Esophagus muscularis mucosa (tissue), 4 donors: ENCODE data around the gene NUP214. TPM values are rescaled to one million over a fixed set of nuclear protein-coding genes. Genes with fewer than 3 reads are reported as not detected.

Experiments used
- DNase-seq: peaks from one replicate; pipeline ENCODE4 v3.0.0-alpha.2; 2017; ENCODE audit errors: extremely low spot score
- H3K27ac ChIP-seq, 4 donors: fragments of 200-600 bp; sonication (generic); replicated peaks in 1 of 4; 1 replicate in 3 of 4; 2 replicates in 1 of 4; pipeline ENCODE4 v1.5.1; 2016 to 2019; ENCODE audit warnings: mild to moderate bottlenecking in 1 of 4
- H3K27me3 ChIP-seq, 4 donors: fragments of 200-600 bp; sonication (generic); one replicate each; pipeline versions ENCODE4 v1.5.1 to v1.6.0; 2016 to 2019
- H3K36me3 ChIP-seq, 4 donors: fragments of 200-600 bp; sonication (generic); one replicate each; pipeline ENCODE4 v1.5.1; 2016 to 2019
- H3K4me1 ChIP-seq, 4 donors: fragments of 200-600 bp; sonication (generic); one replicate each; pipeline ENCODE4 v1.5.1; 2016 to 2019
- H3K4me3 ChIP-seq, 4 donors: fragments of 200-600 bp; sonication (generic); 1 replicate in 2 of 4; 2 replicates in 2 of 4; pipeline ENCODE4 v1.5.1; 2016 to 2019; ENCODE audit warnings: mild to moderate bottlenecking in 4 of 4, moderate library complexity in 1 of 4
- H3K9me3 ChIP-seq, 4 donors: fragments of 200-600 bp; sonication (generic); 1 replicate in 3 of 4; 2 replicates in 1 of 4; pipeline ENCODE4 v1.5.1; 2016 to 2019
- CTCF ChIP-seq, 3 experiments: fragments of 200-600 bp in 2 of 3; fragments of 450-650 bp in 1 of 3; sonication (generic) in 2 of 3; IDR thresholded peaks; one replicate each; pipeline ENCODE4 v1.5.1; 2017 to 2019; ENCODE audit warnings: antibody characterized with exemption in 3 of 3, mild to moderate bottlenecking in 2 of 3, moderate library complexity in 1 of 3
- EP300 ChIP-seq: sonication (generic); formaldehyde crosslinking; IDR thresholded peaks from one replicate; pipeline ENCODE4 v1.6.1; 2017; ENCODE audit warnings: antibody characterized with exemption
- POLR2A ChIP-seq: fragments of 450-650 bp; IDR thresholded peaks from one replicate; pipeline ENCODE4 v1.6.1; 2017; ENCODE audit warnings: antibody characterized with exemption, moderate library complexity, mild to moderate bottlenecking, low read depth
- POLR2AphosphoS5 ChIP-seq, 2 donors: sonication (generic); formaldehyde crosslinking; IDR thresholded peaks; one replicate each; pipeline ENCODE4 v1.6.1; 2017; ENCODE audit warnings: antibody characterized with exemption in 2 of 2
- WGBS: methylation state at CpG from one replicate; pipeline ENCODE4 v1.1.5; 2018; 5-methylcytosine and 5-hydroxymethylcytosine counted together
- intact Hi-C: fragments of 100-400 bp; cut with DNase I; formaldehyde crosslinking; loops from one replicate; pipeline ENCODE4 v1.15.1; 2023
- total RNA-seq, 4 donors: library from RNA; depleted of rRNA; stranded (reverse); fragments of >200 nt; gene quantifications; one replicate each; pipeline versions ENCODE4 v1.1.0 to v1.2.1, GENCODE V29; 2016

NUP214 gene
- total RNA-seq, 4 donors from 2014 or later: 26.4 to 36.2 (median 28.7) TPM

- intact Hi-C loops: no loop called here
- no peak for DNase-seq
- Histone ChIP-seq H3K4me3 (no peak overlapping the region), H3K27ac (no peak overlapping the region), H3K36me3 (peaks cover 63 to 97% (median 84%) of the 10 kb centered on the region in 4 donors), H3K4me1 (no peaks in the 10 kb centered on the region), H3K9me3 (no peaks in the 10 kb centered on the region), H3K27me3 (no peaks in the 10 kb centered on the region)
- 88% methylated on average over 15 of the region's 15 CpGs for WGBS
- TF ChIP-seq POLR2AphosphoS5 (IDR thresholded peaks at IDR 0.05) (no peak), CTCF (IDR thresholded peaks at IDR 0.05) (no peak)
These were observed 72.8 kb downstream of the NUP214 start for GRCh38 chr9:131198041-131198715.

GRCh38 chr9:131201856-131202255 lies 76.5 kb downstream of the NUP214 start:
- H3K36me3 ChIP-seq: peaks cover 62 to 100% (median 84%) of the 10 kb centered on the region in 4 donors
- no peaks in the 10 kb centered on the region for H3K4me1 ChIP-seq
- no peak for DNase-seq
- TF ChIP-seq POLR2AphosphoS5 (IDR thresholded peaks at IDR 0.05) (no peak), EP300 (no peak), CTCF (IDR thresholded peaks at IDR 0.05) (no peak), POLR2A (no peak)
- intact Hi-C loops: no loop called here
- no peaks in the 10 kb centered on the region for H3K9me3 ChIP-seq
- H3K4me3 ChIP-seq: no peak overlapping the region
- H3K27me3 ChIP-seq: no peaks in the 10 kb centered on the region
- 100% methylated on average over 3 of the region's 3 CpGs for WGBS
- H3K27ac ChIP-seq: no peak overlapping the region

GRCh38 chr9:131203431-131204218 lies 78.2 kb downstream of the NUP214 start:
- DNase-seq: no peak
- no peaks in the 10 kb centered on the region for H3K27me3 ChIP-seq
- 87% methylated on average over 4 of the region's 4 CpGs for WGBS
- peaks cover 51 to 99% (median 77%) of the 10 kb centered on the region in 4 donors for H3K36me3 ChIP-seq
- intact Hi-C loops: no loop called here
- no peak overlapping the region for H3K4me3 ChIP-seq
- H3K9me3 ChIP-seq: no peaks in the 10 kb centered on the region
- no peak for TF ChIP-seq EP300
- no peak for TF ChIP-seq POLR2A
- no peak for TF ChIP-seq POLR2AphosphoS5 (IDR thresholded peaks at IDR 0.05)
- TF ChIP-seq CTCF (IDR thresholded peaks at IDR 0.05): no peak
- no peaks in the 10 kb centered on the region for H3K4me1 ChIP-seq
- H3K27ac ChIP-seq: no peak overlapping the region

- no peak overlapping the region for H3K4me3 ChIP-seq
- no peak overlapping the region for H3K27ac ChIP-seq
- TF ChIP-seq POLR2A (no peak), POLR2AphosphoS5 (IDR thresholded peaks at IDR 0.05) (no peak), EP300 (no peak), CTCF (IDR thresholded peaks at IDR 0.05) (no peak)
- DNase-seq: no peak
- peaks cover 44 to 99% (median 74%) of the 10 kb centered on the region in 4 donors for H3K36me3 ChIP-seq
- intact Hi-C loops: no loop called here
- 75% methylated on average over 8 of the region's 8 CpGs for WGBS
- H3K27me3 ChIP-seq: no peaks in the 10 kb centered on the region
- no peaks in the 10 kb centered on the region for H3K4me1 ChIP-seq
- no peaks in the 10 kb centered on the region for H3K9me3 ChIP-seq
These were observed 78.9 kb downstream of the NUP214 start for GRCh38 chr9:131204285-131204684.
